ENCODE results near the gene CDC42SE2. TPM values are rescaled to one million over a fixed set of nuclear protein-coding genes. Genes with fewer than 3 reads are reported as not detected.

Gene CDC42SE2
- total RNA-seq, 1 donor from 2014 or later = 27.8 TPM

GRCh38 chr5:131364507-131365050 lies 100.7 kb downstream of the CDC42SE2 start:
- peak overlapping the region; percentile 27 for H3K27ac Mint-ChIP-seq
- no peak for TF ChIP-seq CTCF (conservative IDR thresholded peaks at IDR 0.05)
- no peak for DNase-seq (ENCODE audit: extremely low spot score, unreplicated experiment)
- H3K27me3 Mint-ChIP-seq = no peaks in the 10 kb centered on the region
- no peaks in the 10 kb centered on the region for H3K4me1 Mint-ChIP-seq (ENCODE audit: unreplicated experiment)
- no peak overlapping the region for H3K4me3 Mint-ChIP-seq
- H3K9me3 Mint-ChIP-seq = peaks cover 15% of the 10 kb centered on the region
- peaks cover 22% of the 10 kb centered on the region for H3K36me3 Mint-ChIP-seq

GRCh38 chr5:131366428-131366827 lies 102.6 kb downstream of the CDC42SE2 start:
- no peak overlapping the region for H3K4me3 Mint-ChIP-seq
- no peaks in the 10 kb centered on the region for H3K27me3 Mint-ChIP-seq
- peaks cover 15% of the 10 kb centered on the region for H3K36me3 Mint-ChIP-seq
- no peak overlapping the region for H3K27ac Mint-ChIP-seq
- TF ChIP-seq CTCF (conservative IDR thresholded peaks at IDR 0.05) = no peak
- peaks cover 3% of the 10 kb centered on the region for H3K4me1 Mint-ChIP-seq (ENCODE audit: unreplicated experiment)
- peaks cover 15% of the 10 kb centered on the region for H3K9me3 Mint-ChIP-seq
- no peak for DNase-seq (ENCODE audit: extremely low spot score, unreplicated experiment)

- no peak overlapping the region for H3K4me3 Mint-ChIP-seq
- TF ChIP-seq CTCF (conservative IDR thresholded peaks at IDR 0.05) = no peak
- no peak overlapping the region for H3K27ac Mint-ChIP-seq
- H3K9me3 Mint-ChIP-seq = peaks cover 15% of the 10 kb centered on the region
- no peaks in the 10 kb centered on the region for H3K27me3 Mint-ChIP-seq
- no peak for DNase-seq (ENCODE audit: extremely low spot score, unreplicated experiment)
- peaks cover 4% of the 10 kb centered on the region for H3K4me1 Mint-ChIP-seq (ENCODE audit: unreplicated experiment)
- H3K36me3 Mint-ChIP-seq = peaks cover 19% of the 10 kb centered on the region
Measured at GRCh38 chr5:131367219-131367860, 103.5 kb downstream of the CDC42SE2 start.

GRCh38 chr5:131368866-131369265 lies 105.0 kb downstream of the CDC42SE2 start:
- Mint-ChIP-seq H3K27ac (no peak overlapping the region), H3K4me1 (ENCODE audit: unreplicated experiment) (peaks cover 4% of the 10 kb centered on the region), H3K27me3 (no peaks in the 10 kb centered on the region), H3K9me3 (peaks cover 15% of the 10 kb centered on the region), H3K4me3 (no peak overlapping the region), H3K36me3 (peaks cover 18% of the 10 kb centered on the region)
- TF ChIP-seq CTCF (conservative IDR thresholded peaks at IDR 0.05) = no peak
- DNase-seq (ENCODE audit: extremely low spot score, unreplicated experiment) = no peak

GRCh38 chr5:131369558-131369957 lies 105.7 kb downstream of the CDC42SE2 start:
- H3K9me3 Mint-ChIP-seq = peaks cover 15% of the 10 kb centered on the region
- peaks cover 12% of the 10 kb centered on the region for H3K36me3 Mint-ChIP-seq
- no peak overlapping the region for H3K27ac Mint-ChIP-seq
- no peak for DNase-seq (ENCODE audit: extremely low spot score, unreplicated experiment)
- H3K4me1 Mint-ChIP-seq (ENCODE audit: unreplicated experiment) = peaks cover 4% of the 10 kb centered on the region
- no peaks in the 10 kb centered on the region for H3K27me3 Mint-ChIP-seq
- H3K4me3 Mint-ChIP-seq = no peak overlapping the region
- TF ChIP-seq CTCF (conservative IDR thresholded peaks at IDR 0.05) = no peak

All from type B pancreatic cell (in vitro differentiated cells).